GM12878 (cell line): ENCODE data around the gene FAM120A. TPM values are rescaled to one million over a fixed set of nuclear protein-coding genes. Genes with fewer than 3 reads are reported as not detected.

Experiments
- BHLHE40 ChIP-seq, 2 experiments: fragments of 450-650 bp in 1 of 2; IDR thresholded peaks; 2 replicates each; pipeline ENCODE4 v1.6.1; 2011 to 2017; ENCODE audit warnings: low read depth in 2 of 2, borderline replicate concordance in 1 of 2, improper control_type of control experiment in 1 of 2, low read length in 1 of 2, mild to moderate bottlenecking in 1 of 2
- CEBPB ChIP-seq, 2 experiments: fragments of 150-350 bp in 1 of 2; IDR thresholded peaks; 2 replicates each; pipeline ENCODE4 v1.6.1; 2012 to 2014; ENCODE audit warnings: low read depth in 2 of 2, low read length in 2 of 2, borderline replicate concordance in 1 of 2, inconsistent platforms in 1 of 2
- EGR1 ChIP-seq, 2 experiments: IDR thresholded peaks; 1 replicate in 1 of 2; 2 replicates in 1 of 2; pipeline ENCODE4 v1.6.1; 2011 to 2012; ENCODE audit warnings: low read depth in 2 of 2, low read length in 2 of 2, borderline replicate concordance in 1 of 2, mild to moderate bottlenecking in 1 of 2, moderate library complexity in 1 of 2
- FOXM1 ChIP-seq: IDR thresholded peaks from 2 replicates; pipeline ENCODE4 v1.6.1; 2012; ENCODE audit warnings: low read depth, mild to moderate bottlenecking, inconsistent platforms, low read length, moderate library complexity
- NFYA ChIP-seq: IDR thresholded peaks from 2 replicates; pipeline ENCODE4 v1.6.1; 2011; ENCODE audit warnings: low read depth, mild to moderate bottlenecking, low read length, improper control_type of control experiment, borderline replicate concordance
- NR2F1 ChIP-seq: fragments of 450-650 bp; conservative IDR thresholded peaks from 2 replicates; pipeline ENCODE4 v1.6.1; 2017; ENCODE audit warnings: mild to moderate bottlenecking
- SMAD1 ChIP-seq: fragments of 450-650 bp; IDR thresholded peaks from 2 replicates; pipeline ENCODE4 v1.6.1; 2018; ENCODE audit warnings: mild to moderate bottlenecking, low read depth; ENCODE audit not compliant: partially characterized antibody
- ZNF207 ChIP-seq: fragments of 450-650 bp; IDR thresholded peaks from 2 replicates; pipeline ENCODE4 v1.6.1; 2014; ENCODE audit warnings: antibody characterized with exemption, mild to moderate bottlenecking, borderline replicate concordance
- polyA plus RNA-seq, 11 experiments: library from polyadenylated mRNA; depleted of rRNA in 4 of 11; unstranded in 6 of 11; stranded (reverse) in 5 of 11; fragments of >200 nt; fragmentation: Nextera tagmentation in 4 of 11; fragmentation: Illumina TruSeq in 1 of 11; extraction: Ambion mirVana in 4 of 11; extraction: Trizol in 1 of 11; gene quantifications; 1 replicate in 1 of 11; 2 replicates in 10 of 11; pipeline versions ENCODE4 v1.2.1 to v1.2.3, GENCODE V29; 2011 to 2016; ENCODE audit warnings: inconsistent platforms in 2 of 11, missing spikeins in 2 of 11, low read depth in 1 of 11
- total RNA-seq, 4 experiments: library from RNA; depleted of rRNA in 3 of 4; stranded (reverse); fragments of >200 nt in 3 of 4; fragmentation: Illumina TruSeq in 1 of 4; extraction: Trizol in 1 of 4; gene quantifications; 2 replicates each; pipeline versions ENCODE4 v1.2.1 to v1.2.3, GENCODE V29; 2013 to 2021
- TF ChIP-seq, protein P1 (sequence below): IDR thresholded peaks from 2 replicates; pipeline ENCODE4 v1.6.1; 2012; ENCODE audit warnings: low read depth, low read length, improper control_type of control experiment
- TF ChIP-seq, protein P2 (sequence below): fragments of 450-650 bp; IDR thresholded peaks from 2 replicates; pipeline ENCODE4 v1.6.1; 2017; ENCODE audit warnings: antibody characterized with exemption, mild to moderate bottlenecking, moderate library complexity

The FAM120A gene
- total and polyA plus RNA-seq, 10 of the 15 experiments (the other 5 are each of a cell fraction or from before 2014, with no cell fraction given), result 13.1 to 89.6 (median 52.5) TPM

DNA sequence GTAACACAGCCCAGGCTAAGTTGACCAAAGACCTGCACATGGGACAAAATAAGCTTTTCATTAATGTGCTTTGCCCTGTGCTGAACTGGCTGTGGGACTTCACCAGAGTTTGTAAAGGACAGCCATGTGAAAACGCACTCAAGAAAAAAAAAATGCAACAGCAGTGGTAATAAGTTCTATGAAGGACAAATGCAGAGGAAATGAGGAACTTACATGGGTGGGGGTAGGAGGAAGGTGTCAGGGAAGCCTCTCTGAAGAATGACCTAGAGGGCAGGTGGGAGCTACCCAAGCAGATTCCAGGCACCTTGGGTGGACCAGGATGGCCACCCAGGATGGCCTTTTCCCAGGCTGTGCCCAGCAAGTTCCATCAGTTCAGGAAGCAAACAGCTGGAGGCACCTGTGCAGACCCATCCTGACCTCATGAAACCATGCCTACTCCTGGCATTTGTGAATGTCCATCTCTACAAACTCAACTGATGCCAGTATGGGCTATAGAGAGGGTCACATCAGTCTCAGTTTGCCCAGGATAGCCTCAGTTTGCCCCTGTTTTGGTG is 118.2 kb downstream of the FAM120A start (continued):
- TF ChIP-seq, protein P1, sequence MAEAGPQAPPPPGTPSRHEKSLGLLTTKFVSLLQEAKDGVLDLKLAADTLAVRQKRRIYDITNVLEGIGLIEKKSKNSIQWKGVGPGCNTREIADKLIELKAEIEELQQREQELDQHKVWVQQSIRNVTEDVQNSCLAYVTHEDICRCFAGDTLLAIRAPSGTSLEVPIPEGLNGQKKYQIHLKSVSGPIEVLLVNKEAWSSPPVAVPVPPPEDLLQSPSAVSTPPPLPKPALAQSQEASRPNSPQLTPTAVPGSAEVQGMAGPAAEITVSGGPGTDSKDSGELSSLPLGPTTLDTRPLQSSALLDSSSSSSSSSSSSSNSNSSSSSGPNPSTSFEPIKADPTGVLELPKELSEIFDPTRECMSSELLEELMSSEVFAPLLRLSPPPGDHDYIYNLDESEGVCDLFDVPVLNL, result no peak
- no peak for TF ChIP-seq EGR1 (IDR thresholded peaks at IDR 0.05; ENCODE audit: borderline replicate concordance in 1 of 2, low read depth in 2 of 2, low read length in 2 of 2)
- TF ChIP-seq, protein P2, sequence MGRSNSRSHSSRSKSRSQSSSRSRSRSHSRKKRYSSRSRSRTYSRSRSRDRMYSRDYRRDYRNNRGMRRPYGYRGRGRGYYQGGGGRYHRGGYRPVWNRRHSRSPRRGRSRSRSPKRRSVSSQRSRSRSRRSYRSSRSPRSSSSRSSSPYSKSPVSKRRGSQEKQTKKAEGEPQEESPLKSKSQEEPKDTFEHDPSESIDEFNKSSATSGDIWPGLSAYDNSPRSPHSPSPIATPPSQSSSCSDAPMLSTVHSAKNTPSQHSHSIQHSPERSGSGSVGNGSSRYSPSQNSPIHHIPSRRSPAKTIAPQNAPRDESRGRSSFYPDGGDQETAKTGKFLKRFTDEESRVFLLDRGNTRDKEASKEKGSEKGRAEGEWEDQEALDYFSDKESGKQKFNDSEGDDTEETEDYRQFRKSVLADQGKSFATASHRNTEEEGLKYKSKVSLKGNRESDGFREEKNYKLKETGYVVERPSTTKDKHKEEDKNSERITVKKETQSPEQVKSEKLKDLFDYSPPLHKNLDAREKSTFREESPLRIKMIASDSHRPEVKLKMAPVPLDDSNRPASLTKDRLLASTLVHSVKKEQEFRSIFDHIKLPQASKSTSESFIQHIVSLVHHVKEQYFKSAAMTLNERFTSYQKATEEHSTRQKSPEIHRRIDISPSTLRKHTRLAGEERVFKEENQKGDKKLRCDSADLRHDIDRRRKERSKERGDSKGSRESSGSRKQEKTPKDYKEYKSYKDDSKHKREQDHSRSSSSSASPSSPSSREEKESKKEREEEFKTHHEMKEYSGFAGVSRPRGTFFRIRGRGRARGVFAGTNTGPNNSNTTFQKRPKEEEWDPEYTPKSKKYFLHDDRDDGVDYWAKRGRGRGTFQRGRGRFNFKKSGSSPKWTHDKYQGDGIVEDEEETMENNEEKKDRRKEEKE, result no peak
- TF ChIP-seq SMAD1, result no peak
- TF ChIP-seq NFYA, result no peak
- TF ChIP-seq FOXM1, result no peak
- no peak for TF ChIP-seq NR2F1
- no peak for TF ChIP-seq ZNF207
- no peak for TF ChIP-seq BHLHE40 (IDR thresholded peaks at IDR 0.05; ENCODE audit: borderline replicate concordance in 1 of 2, low read depth in 2 of 2, low read length in 1 of 2)
- TF ChIP-seq CEBPB (IDR thresholded peaks at IDR 0.05; ENCODE audit: borderline replicate concordance in 1 of 2, low read depth in 2 of 2, low read length in 2 of 2), result no peak
